ENCODE data around the gene HDAC4.
A peak's percentile ranks its signal among the peaks of the same experiment; 100 is the strongest.

HDAC4 gene

GRCh38 chr2:239420082-239420481 lies 19.3 kb upstream of the HDAC4 start:
- in situ Hi-C loops (cut with HindIII; ENCODE audit: low pct_unique_long_range_greater_than_20kb, low sequenced_read_pairs), result no loop called here
- no peak for DNase-seq (ENCODE audit: low read depth in 1 of 2, low spot score in 1 of 2)
- no peak for TF ChIP-seq JUND (IDR thresholded peaks at IDR 0.05; ENCODE audit: low read depth)

DNA sequence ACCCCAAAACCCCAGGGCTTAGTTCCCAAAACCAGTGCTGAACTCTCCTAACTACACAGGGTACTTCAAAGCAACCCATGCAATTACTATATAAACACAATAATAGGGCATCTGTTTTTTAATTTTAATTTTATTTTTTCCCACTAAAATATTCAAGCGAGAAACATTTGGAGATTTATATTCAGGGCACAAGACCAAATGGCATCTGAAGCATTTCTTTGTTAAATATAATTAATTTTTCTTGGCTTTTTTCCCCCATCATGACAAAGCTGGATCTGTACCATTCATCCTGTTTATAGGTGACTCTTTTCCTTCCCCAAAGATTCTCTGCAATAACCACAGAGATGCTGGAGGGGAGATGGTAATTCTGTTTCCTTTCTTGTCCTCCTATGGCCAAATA lies 18.1 kb upstream of the HDAC4 start:
- DNase-seq (ENCODE audit: low read depth in 1 of 2, low spot score in 1 of 2), result no peak
- TF ChIP-seq JUND (IDR thresholded peaks at IDR 0.05; ENCODE audit: low read depth), result no peak
- in situ Hi-C loops (cut with HindIII; ENCODE audit: low pct_unique_long_range_greater_than_20kb, low sequenced_read_pairs), result no loop called here

- no peak for DNase-seq (ENCODE audit: low read depth in 1 of 2, low spot score in 1 of 2)
- no peak for TF ChIP-seq JUND (IDR thresholded peaks at IDR 0.05; ENCODE audit: low read depth)
- in situ Hi-C loops (cut with HindIII; ENCODE audit: low pct_unique_long_range_greater_than_20kb, low sequenced_read_pairs), result no loop called here
Measured at GRCh38 chr2:239412905-239413603, 12.2 kb upstream of the HDAC4 start.

DNA sequence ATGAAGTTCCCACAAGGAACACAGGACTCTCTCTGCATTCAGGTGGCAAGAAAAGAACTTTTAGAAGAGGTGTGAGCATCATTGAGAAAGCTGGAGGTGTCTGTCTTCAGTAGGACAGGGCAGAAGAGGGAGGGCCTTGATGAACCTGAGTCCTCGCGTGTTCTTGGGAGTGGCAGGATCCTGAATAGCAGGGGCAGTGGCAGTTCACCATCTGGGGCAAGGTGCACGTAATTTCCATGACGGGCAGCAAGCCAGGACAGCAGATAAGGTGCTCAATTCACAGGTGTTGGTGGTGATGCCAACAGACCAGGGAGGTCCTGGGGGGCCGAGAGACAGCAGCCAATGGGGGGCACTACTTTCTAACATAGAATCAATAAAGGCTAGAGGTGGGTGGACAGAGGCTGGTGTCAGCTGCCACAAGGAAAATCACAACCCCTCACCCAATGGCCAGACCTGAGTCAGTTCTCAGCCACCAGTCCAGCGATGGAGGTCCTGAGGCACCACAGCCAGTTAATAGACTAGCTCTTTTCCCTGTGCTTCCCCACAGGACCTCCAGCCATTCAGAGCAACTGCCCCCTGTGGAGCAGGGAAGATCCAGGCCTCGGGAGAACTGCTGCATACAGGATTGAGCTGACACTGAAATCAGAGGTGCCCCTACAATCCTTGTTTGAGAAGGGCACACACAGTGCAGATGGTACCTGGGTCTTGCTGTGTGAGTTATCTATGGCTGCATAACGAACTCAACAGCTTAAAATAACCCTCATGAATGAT lies 10.9 kb upstream of the HDAC4 start:
- TF ChIP-seq JUND (IDR thresholded peaks at IDR 0.05; ENCODE audit: low read depth), result no peak
- no peak for DNase-seq (ENCODE audit: low read depth in 1 of 2, low spot score in 1 of 2)
- in situ Hi-C loops (cut with HindIII; ENCODE audit: low pct_unique_long_range_greater_than_20kb, low sequenced_read_pairs), result no loop called here

DNA sequence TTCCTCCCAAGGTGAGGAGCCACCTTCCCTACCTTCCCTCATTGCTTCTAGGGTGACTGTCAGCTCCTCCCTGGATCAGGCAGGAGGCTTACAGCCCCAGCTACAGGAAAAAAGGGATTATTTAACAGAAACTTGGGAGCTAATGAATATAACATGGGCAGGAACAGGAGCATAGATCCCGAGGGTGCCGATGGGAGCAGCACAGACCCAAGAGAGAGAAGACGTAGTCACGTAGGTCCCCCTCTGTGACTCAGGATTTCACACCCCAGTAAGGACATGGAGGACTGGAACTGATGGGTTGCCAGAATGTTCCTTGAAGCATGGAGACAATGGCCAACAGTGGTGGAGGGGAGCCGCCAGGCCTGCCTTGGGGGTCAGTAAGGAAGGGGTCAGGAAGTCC lies 10.3 kb upstream of the HDAC4 start:
- in situ Hi-C loops (cut with HindIII; ENCODE audit: low pct_unique_long_range_greater_than_20kb, low sequenced_read_pairs), result no loop called here
- TF ChIP-seq JUND (IDR thresholded peaks at IDR 0.05; ENCODE audit: low read depth), result no peak
- no peak for DNase-seq (ENCODE audit: low read depth in 1 of 2, low spot score in 1 of 2)

GRCh38 chr2:239409976-239410375 lies 9.2 kb upstream of the HDAC4 start:
- no peak for TF ChIP-seq JUND (IDR thresholded peaks at IDR 0.05; ENCODE audit: low read depth)
- in situ Hi-C loops (cut with HindIII; ENCODE audit: low pct_unique_long_range_greater_than_20kb, low sequenced_read_pairs), result no loop called here
- no peak for DNase-seq (ENCODE audit: low read depth in 1 of 2, low spot score in 1 of 2)

- DNase-seq (ENCODE audit: low read depth in 1 of 2, low spot score in 1 of 2), result no peak
- in situ Hi-C loops (cut with HindIII; ENCODE audit: low pct_unique_long_range_greater_than_20kb, low sequenced_read_pairs), result no loop called here
Measured at GRCh38 chr2:239407112-239407511, 6.3 kb upstream of the HDAC4 start.

DNA sequence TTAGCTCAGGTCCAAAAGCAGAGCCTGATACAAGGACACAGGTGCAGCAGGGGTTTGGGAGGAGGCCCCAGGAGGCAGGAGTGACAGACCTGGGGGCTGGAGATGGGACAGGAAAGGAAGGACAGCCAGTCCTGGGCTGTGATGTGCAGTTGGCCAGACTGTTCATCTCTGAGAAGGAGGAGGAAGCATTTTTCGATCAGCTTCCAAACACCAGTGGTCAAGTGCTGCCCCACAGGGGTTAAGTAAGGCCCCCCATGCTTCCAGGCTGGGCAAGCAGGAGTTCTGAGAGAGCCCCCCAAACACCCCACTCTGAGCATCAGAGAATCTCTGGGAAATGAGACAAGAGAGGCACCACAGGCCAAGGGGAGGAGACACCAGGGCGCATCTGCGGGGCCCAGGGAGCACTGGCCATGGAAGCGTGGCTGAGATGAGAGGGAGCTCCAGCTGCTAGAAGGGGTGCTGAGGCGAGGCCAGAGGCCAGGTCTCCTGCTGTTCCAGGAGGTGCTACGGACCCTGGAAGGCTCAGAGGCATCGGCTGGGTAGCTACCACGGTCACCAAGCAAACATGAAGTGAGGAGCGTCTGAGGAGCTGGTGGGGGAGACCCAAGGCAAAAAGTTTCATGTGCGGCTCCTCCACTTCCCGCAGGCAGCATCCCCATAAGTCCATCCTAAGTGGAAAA lies 5.6 kb upstream of the HDAC4 start:
- no peak for DNase-seq (ENCODE audit: low read depth in 1 of 2, low spot score in 1 of 2)
- in situ Hi-C loops (cut with HindIII; ENCODE audit: low pct_unique_long_range_greater_than_20kb, low sequenced_read_pairs), result no loop called here
- TF ChIP-seq JUND (IDR thresholded peaks at IDR 0.05; ENCODE audit: low read depth), result no peak

More at GRCh38 chr2:239407112-239407511, 6.3 kb upstream of the HDAC4 start:
- no peak for TF ChIP-seq JUND (IDR thresholded peaks at IDR 0.05; ENCODE audit: low read depth)

DNA sequence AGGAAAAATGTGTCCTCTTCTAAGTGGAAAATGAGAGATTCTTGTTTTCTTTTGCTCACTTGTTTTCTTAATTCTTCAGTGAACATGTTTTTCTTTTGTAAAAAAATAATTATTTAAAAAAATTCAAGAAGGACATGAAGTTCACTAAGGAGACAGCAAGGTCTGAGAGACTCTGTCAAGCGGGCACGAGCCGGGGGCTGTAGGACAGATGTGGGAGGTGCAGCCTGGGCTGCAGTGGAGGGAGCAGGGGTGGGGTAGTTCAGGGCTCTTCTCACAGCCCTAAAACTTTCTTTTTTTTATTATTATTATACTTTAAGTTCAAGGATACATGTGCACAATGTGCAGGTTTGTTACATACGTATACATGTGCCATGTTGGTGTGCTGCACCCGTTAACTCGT lies 4.3 kb upstream of the HDAC4 start:
- DNase-seq (ENCODE audit: low read depth in 1 of 2, low spot score in 1 of 2), result no peak
- in situ Hi-C loops (cut with HindIII; ENCODE audit: low pct_unique_long_range_greater_than_20kb, low sequenced_read_pairs), result no loop called here
- no peak for TF ChIP-seq JUND (IDR thresholded peaks at IDR 0.05; ENCODE audit: low read depth)

DNA sequence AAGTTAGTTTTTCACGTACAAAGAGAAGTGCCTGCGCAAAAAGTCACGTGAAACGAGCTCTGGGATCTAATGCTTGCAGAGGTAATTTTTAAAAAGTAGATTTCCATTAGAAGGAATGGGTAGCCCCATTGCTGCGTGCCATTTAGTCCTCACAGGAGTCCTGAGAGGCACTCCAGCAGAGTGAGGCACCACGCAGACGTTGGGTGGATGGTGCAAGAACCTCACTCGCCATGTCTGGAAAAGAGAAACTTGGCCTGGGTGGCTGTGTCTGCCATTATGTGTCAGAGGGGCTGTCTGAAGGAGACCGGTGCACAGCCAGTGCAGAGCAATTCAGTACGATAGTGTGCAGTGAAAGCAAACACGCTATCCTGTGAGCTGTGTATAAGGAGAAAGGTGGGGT lies 1.8 kb upstream of the HDAC4 start:
- DNase-seq (ENCODE audit: low read depth in 1 of 2, low spot score in 1 of 2), result no peak
- TF ChIP-seq JUND (IDR thresholded peaks at IDR 0.05; ENCODE audit: low read depth), result no peak
- in situ Hi-C loops (cut with HindIII; ENCODE audit: low pct_unique_long_range_greater_than_20kb, low sequenced_read_pairs), result no loop called here

GRCh38 chr2:239401881-239402233 lies 1.0 kb upstream of the HDAC4 start:
- in situ Hi-C loops (cut with HindIII; ENCODE audit: low pct_unique_long_range_greater_than_20kb, low sequenced_read_pairs), result no loop called here
- DNase-seq (ENCODE audit: low read depth in 1 of 2, low spot score in 1 of 2), result peak; percentile 15 to 55
- no peak for TF ChIP-seq JUND (IDR thresholded peaks at IDR 0.05; ENCODE audit: low read depth)

GRCh38 chr2:239401067-239401880 lies 454 bp upstream of the HDAC4 start:
- no peak for TF ChIP-seq JUND (IDR thresholded peaks at IDR 0.05; ENCODE audit: low read depth)
- peak; percentile 97 to 98 for DNase-seq (ENCODE audit: low read depth in 1 of 2, low spot score in 1 of 2)
- in situ Hi-C loops (cut with HindIII; ENCODE audit: low pct_unique_long_range_greater_than_20kb, low sequenced_read_pairs), result no loop called here
